Measurements from ENCODE around the gene TCF19. TPM values are rescaled to one million over a fixed set of nuclear protein-coding genes. Genes with fewer than 3 reads are reported as not detected.

TCF19 gene
- total RNA-seq, 1 donor from 2014 or later, result 67.2 TPM

GRCh38 chr6:31202259-31203166, 44.1 kb downstream of the TCF19 start:
- intact Hi-C loops (cut with micrococcal nuclease), result loop anchor here (1.0 to 5.0 kb wide), 6 partner anchors 44 to 630 kb away; partner anchors contain the start of genes ABCF1, BAG6, MRPS18B and PPP1R10

- intact Hi-C loops (cut with micrococcal nuclease), result loop anchor here (1.0 to 5.0 kb wide), 6 partner anchors 45 to 631 kb away; partner anchors contain the start of genes ABCF1, BAG6, MRPS18B and PPP1R10
Measured at GRCh38 chr6:31203345-31203979, 45.1 kb downstream of the TCF19 start.

GRCh38 chr6:31204751-31205145, 46.4 kb downstream of the TCF19 start:
- intact Hi-C loops (cut with micrococcal nuclease), result loop anchor here (1.0 to 5.0 kb wide), 8 partner anchors 68 to 878 kb away; partner anchors contain the start of genes ABCF1, BAG6, HLA-B and HLA-C

GRCh38 chr6:31205638-31206037, 47.2 kb downstream of the TCF19 start:
- intact Hi-C loops (cut with micrococcal nuclease), result loop anchor here (1.0 kb wide), 1 partner anchor 8 kb away; no protein-coding TSS in a partner anchor

GRCh38 chr6:31208506-31208905, 50.1 kb downstream of the TCF19 start:
- intact Hi-C loops (cut with micrococcal nuclease), result no loop called here

- intact Hi-C loops (cut with micrococcal nuclease), result no loop called here
Measured at GRCh38 chr6:31209137-31209536, 50.7 kb downstream of the TCF19 start.

GRCh38 chr6:31210123-31210522, 51.7 kb downstream of the TCF19 start:
- intact Hi-C loops (cut with micrococcal nuclease), result no loop called here

- intact Hi-C loops (cut with micrococcal nuclease), result no loop called here
Measured at GRCh38 chr6:31210741-31211532, 52.5 kb downstream of the TCF19 start.

Other genes starting within 250 kb of the TCF19 start
- gene VARS2, start 244.4 kb upstream of the TCF19 start, total RNA-seq, result 39.2 and 47.2 TPM in 2 replicates
- gene SFTA2, start 226.4 kb upstream of the TCF19 start, total RNA-seq, result not detected in 2 replicates
- gene MUCL3, start 217.6 kb upstream of the TCF19 start, total RNA-seq, result not detected in 2 replicates
- gene MUC21, start 174.9 kb upstream of the TCF19 start, total RNA-seq, result not detected in 2 replicates
- gene MUC22, start 148.1 kb upstream of the TCF19 start, total RNA-seq, result not detected in 2 replicates
- not detected in 2 replicates for gene C6orf15, start 46.0 kb upstream of the TCF19 start, total RNA-seq
- gene PSORS1C1, start 43.8 kb upstream of the TCF19 start, total RNA-seq, result not detected in 2 replicates
- not detected in 2 replicates for gene CDSN, start 38.1 kb upstream of the TCF19 start, total RNA-seq
- not detected in 2 replicates for gene PSORS1C2, start 19.5 kb upstream of the TCF19 start, total RNA-seq
- 36.5 and 42.4 TPM in 2 replicates for gene CCHCR1, start 787 bp upstream of the TCF19 start, total RNA-seq
- gene POU5F1, start 12.1 kb downstream of the TCF19 start, total RNA-seq, result not detected in 2 replicates
- gene HLA-C, start 113.5 kb downstream of the TCF19 start, total RNA-seq, result 1,723 and 1,765 TPM in 2 replicates
- gene HLA-B, start 198.6 kb downstream of the TCF19 start, total RNA-seq, result 6,139 and 6,208 TPM in 2 replicates
- gene MICA, start 245.0 kb downstream of the TCF19 start, total RNA-seq, result 12.4 and 12.8 TPM in 2 replicates

Data from T-helper 1 cell treated with Interleukin-12 subunit alpha and Interleukin-12 subunit beta and Interleukin-4 antibody, amounts not matched to agents 30 ng/mL and 1 ng/mL, for 36 hours (primary cell).